Aortic smooth muscle cell (primary cell): ENCODE measurements around the gene NHLRC1. TPM values are rescaled to one million over a fixed set of nuclear protein-coding genes. Genes with fewer than 3 reads are reported as not detected.

ENCODE experiments used
- total RNA-seq: library from RNA; depleted of rRNA; stranded (reverse); fragments of >200 nt; gene quantifications from 2 replicates; pipeline ENCODE4 v1.2.3, GENCODE V29; 2014

The NHLRC1 gene
- 3.0 and 3.8 TPM in 2 replicates for total RNA-seq

DNA sequence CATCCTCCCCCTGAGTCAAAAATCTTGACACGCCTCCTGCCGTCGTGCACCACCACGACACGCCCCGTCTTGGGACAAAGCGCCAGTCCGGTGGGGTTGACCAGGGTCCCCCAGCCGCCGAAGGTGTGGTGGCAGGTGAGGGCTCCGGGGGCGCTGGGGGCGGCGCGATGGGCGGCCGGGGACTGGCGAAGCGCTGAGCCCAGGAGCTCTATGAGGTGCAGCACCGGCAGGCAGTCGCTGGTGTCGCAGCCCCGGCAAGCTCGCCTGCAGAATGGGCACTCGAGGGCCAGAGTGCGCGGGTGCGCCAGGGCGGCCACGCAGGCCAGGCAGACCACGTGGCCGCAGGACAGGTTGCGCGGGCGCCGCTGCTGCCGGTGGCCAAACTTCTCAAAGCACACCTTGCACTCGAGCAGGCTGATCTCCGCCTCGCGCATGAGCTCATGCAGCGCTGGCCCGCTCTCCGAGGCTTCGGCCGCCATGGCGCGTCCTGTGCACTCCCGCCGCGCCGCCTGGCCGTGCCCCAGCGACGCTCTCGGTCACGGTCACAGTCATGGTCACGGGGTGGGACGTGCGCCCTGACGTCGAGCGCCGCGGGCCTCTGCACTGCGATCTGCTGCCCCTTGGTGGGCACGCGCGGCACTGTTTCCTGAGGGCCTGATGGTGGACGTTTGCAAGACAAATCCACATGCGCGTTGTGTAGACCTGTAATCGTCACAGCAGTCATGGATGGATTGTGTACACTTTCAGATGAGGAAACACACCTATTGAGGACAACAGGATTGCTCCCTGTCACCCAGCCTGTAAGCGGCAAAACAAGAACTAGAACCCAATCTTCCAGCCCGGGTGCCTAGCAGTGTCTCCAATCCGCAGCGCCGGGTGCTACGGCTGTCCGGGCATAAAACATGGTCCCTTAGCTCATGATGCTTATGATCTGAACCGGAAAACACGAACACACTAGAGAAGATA is at the start of gene NHLRC1:
Gene NHLRC1, minus strand, starts transcription at position 550 of the 966 bp plus-strand sequence. Its CDS starts 71 bp downstream, at position 479.

DNA sequence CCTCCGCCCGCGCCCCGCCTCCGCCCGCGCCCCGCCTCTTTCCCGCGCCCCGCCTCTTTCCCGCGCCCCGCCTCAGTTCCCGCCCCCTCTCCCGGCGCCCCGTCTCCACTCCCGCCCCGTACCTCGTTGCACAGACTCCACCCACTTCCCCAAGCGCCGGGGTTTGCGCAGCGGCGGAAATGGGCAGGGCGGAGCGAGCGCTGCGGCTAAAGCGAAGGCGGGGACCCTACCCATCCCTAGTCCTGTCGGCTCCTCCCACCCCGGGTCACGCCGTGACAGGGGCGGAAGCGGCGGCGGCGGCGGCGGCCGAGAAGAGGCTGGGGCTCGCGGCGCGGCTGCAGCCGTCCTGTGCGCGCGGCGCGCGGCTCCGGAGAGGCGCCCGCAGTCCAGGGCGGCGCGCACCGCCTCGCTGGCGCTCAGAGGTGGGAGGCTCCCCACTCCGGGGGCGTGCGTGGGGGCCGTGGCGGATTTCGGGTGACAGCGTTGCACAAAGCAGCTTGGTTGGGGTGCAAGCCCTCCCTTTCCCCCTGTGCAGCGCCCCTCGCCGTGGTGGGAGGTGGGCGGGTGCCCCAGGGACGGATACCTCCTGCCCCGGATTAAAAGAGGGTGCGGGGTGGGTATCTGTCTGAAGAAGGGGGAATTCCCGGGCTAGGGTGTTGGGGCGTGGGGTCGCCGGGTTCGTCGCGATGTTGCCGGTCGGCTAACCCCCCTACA is 32.8 kb upstream of the NHLRC1 start, which contains the start of gene KDM1B:
Gene KDM1B, plus strand, starts transcription at position 273 of the 714 bp plus-strand sequence. CDS start 4,474 bp downstream, outside the sequence.

GRCh38 chr6:18154507-18155149 is 32.2 kb upstream of the NHLRC1 start, which contains the start of gene TPMT:
TSS of gene TPMT (minus strand) at chr6:18155077. CDS start at chr6:18149127, 5,950 bp downstream.

Other genes with a start within 250 kb of the NHLRC1 start
- gene KIF13A, start 135.0 kb downstream of the NHLRC1 start, total RNA-seq, result 108 and 118 TPM in 2 replicates
- 17.7 and 19.0 TPM in 2 replicates for gene TPMT, start 32.4 kb upstream of the NHLRC1 start, total RNA-seq
- gene KDM1B, start 32.7 kb upstream of the NHLRC1 start, total RNA-seq, result 20.9 and 23.0 TPM in 2 replicates
- gene DEK, start 141.9 kb upstream of the NHLRC1 start, total RNA-seq, result 108 and 140 TPM in 2 replicates